ENCODE data around the gene STIM2.

DNA sequence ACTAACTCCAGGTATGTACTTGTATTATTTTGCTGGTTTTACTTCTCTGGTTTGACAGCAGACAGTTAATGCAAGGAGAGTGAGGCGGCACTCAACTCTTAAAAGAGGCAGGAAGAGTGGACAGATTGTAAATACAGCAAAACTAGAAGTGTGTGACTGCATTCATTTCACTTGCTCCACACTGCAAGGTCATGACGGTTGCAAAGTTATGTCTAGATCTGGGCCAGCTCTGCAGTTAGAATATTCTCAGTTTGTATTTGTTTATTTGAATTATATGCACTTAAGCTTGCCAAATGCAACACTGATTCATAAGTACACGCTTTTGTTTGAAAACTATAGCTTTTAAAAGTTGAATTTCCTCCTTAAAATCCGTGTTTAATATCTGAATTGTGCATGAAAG, 148.9 kb downstream of the STIM2 start:
- no peak for TF ChIP-seq CTCF (conservative IDR thresholded peaks at IDR 0.05; ENCODE audit: low read length)
- no peak for TF ChIP-seq EZH2phosphoT487 (IDR thresholded peaks at IDR 0.05; ENCODE audit: borderline replicate concordance)
